ENCODE results near the gene SUGT1. TPM values are rescaled to one million over a fixed set of nuclear protein-coding genes. Genes with fewer than 3 reads are reported as not detected.

Gene SUGT1
- total and polyA plus RNA-seq, 2 of the 13 experiments (the other 11 are each of a cell fraction or from before 2014, with no cell fraction given) = 23.1 to 71.2 TPM

- TF ChIP-seq, protein P1, sequence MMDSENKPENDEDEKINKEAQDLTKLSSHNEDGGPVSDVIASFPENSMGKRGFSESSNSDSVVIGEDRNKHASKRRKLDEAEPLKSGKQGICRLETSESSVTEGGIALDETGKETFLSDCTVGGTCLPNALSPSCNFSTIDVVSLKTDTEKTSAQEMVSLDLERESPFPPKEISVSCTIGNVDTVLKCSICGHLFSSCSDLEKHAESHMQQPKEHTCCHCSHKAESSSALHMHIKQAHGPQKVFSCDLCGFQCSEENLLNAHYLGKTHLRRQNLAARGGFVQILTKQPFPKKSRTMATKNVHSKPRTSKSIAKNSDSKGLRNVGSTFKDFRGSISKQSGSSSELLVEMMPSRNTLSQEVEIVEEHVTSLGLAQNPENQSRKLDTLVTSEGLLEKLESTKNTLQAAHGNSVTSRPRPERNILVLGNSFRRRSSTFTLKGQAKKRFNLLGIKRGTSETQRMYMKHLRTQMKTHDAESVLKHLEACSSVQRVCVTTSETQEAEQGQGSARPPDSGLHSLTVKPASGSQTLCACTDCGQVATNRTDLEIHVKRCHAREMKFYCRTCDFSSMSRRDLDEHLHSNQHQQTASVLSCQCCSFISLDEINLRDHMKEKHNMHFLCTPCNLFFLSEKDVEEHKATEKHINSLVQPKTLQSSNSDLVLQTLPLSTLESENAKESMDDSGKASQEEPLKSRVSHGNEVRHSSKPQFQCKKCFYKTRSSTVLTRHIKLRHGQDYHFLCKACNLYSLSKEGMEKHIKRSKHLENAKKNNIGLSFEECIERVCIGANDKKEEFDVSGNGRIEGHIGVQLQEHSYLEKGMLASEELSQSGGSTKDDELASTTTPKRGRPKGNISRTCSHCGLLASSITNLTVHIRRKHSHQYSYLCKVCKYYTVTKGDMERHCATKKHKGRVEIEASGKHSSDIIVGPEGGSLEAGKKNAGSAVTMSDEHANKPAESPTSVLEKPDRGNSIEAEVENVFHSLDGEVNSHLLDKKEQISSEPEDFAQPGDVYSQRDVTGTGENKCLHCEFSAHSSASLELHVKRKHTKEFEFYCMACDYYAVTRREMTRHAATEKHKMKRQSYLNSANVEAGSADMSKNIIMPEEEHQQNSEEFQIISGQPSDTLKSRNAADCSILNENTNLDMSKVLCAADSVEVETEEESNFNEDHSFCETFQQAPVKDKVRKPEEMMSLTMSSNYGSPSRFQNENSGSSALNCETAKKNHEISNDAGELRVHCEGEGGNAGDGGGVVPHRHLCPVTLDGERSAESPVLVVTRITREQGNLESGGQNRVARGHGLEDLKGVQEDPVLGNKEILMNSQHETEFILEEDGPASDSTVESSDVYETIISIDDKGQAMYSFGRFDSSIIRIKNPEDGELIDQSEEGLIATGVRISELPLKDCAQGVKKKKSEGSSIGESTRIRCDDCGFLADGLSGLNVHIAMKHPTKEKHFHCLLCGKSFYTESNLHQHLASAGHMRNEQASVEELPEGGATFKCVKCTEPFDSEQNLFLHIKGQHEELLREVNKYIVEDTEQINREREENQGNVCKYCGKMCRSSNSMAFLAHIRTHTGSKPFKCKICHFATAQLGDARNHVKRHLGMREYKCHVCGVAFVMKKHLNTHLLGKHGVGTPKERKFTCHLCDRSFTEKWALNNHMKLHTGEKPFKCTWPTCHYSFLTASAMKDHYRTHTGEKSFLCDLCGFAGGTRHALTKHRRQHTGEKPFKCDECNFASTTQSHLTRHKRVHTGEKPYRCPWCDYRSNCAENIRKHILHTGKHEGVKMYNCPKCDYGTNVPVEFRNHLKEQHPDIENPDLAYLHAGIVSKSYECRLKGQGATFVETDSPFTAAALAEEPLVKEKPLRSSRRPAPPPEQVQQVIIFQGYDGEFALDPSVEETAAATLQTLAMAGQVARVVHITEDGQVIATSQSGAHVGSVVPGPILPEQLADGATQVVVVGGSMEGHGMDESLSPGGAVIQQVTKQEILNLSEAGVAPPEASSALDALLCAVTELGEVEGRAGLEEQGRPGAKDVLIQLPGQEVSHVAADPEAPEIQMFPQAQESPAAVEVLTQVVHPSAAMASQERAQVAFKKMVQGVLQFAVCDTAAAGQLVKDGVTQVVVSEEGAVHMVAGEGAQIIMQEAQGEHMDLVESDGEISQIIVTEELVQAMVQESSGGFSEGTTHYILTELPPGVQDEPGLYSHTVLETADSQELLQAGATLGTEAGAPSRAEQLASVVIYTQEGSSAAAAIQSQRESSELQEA (CRISPR knock-in tag; IDR thresholded peaks at IDR 0.05; ENCODE audit: not compliant biosample characterization) = peak; percentile 76
- peak; percentile 76; the same call in 1 of the 2 replicates for TF ChIP-seq NFKBIZ (CRISPR knock-in tag; IDR thresholded peaks at IDR 0.05)
- TF ChIP-seq KAT7 (CRISPR knock-in tag; IDR thresholded peaks at IDR 0.05; ENCODE audit: borderline replicate concordance) = no peak
- no peak for TF ChIP-seq DZIP1 (CRISPR knock-in tag; IDR thresholded peaks at IDR 0.05)
- TF ChIP-seq, protein P2, sequence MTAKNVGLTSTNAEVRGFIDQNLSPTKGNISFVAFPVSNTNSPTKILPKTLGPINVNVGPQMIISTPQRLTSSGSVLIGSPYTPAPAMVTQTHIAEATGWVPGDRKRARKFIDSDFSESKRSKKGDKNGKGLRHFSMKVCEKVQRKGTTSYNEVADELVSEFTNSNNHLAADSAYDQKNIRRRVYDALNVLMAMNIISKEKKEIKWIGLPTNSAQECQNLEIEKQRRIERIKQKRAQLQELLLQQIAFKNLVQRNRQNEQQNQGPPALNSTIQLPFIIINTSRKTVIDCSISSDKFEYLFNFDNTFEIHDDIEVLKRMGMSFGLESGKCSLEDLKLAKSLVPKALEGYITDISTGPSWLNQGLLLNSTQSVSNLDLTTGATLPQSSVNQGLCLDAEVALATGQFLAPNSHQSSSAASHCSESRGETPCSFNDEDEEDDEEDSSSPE (CRISPR knock-in tag; IDR thresholded peaks at IDR 0.05) = peak; percentile 83
- TF ChIP-seq MAX (IDR thresholded peaks at IDR 0.05) = peak; percentile 79
- peak; percentile 98 for TF ChIP-seq THAP9 (CRISPR knock-in tag; IDR thresholded peaks at IDR 0.05; ENCODE audit: borderline replicate concordance)
- no peak for TF ChIP-seq RBAK (CRISPR knock-in tag; IDR thresholded peaks at IDR 0.05)
- TF ChIP-seq NPAS2 (CRISPR knock-in tag; IDR thresholded peaks at IDR 0.05; ENCODE audit: borderline replicate concordance) = no peak
- peak; percentile 30; the same call in 1 of the 2 replicates for TF ChIP-seq RFXAP (CRISPR knock-in tag; IDR thresholded peaks at IDR 0.05; ENCODE audit: borderline replicate concordance)
- TF ChIP-seq MED1 (CRISPR knock-in tag; IDR thresholded peaks at IDR 0.05) = peak; percentile 64
- peak; percentile 58; the same call in 1 of the 2 replicates for TF ChIP-seq NFIC (IDR thresholded peaks at IDR 0.05; ENCODE audit: low read length)
- TF ChIP-seq GATAD2A (CRISPR knock-in tag; IDR thresholded peaks at IDR 0.05) = 0 out of 2 replicates have a peak, but pooled peaks have one; percentile 40
Observed at GRCh38 chr13:52652196-52652979, at the start of gene SUGT1 (continued).
